WTC11 (cell line): ENCODE measurements around the gene DLGAP4. TPM values are rescaled to one million over a fixed set of nuclear protein-coding genes. Genes with fewer than 3 reads are reported as not detected.

ENCODE experiments used
- ATF2 ChIP-seq: sonication (generic); formaldehyde crosslinking; IDR thresholded peaks from 2 replicates; pipeline ENCODE4 v1.8.1; 2022; ENCODE audit warnings: low read depth, missing genetic modification reagents, borderline replicate concordance
- FOXJ3 ChIP-seq: sonication (generic); formaldehyde crosslinking; IDR thresholded peaks from 2 replicates; pipeline ENCODE4 v1.9.0; 2021; ENCODE audit warnings: missing genetic modification reagents, mild to moderate bottlenecking, borderline replicate concordance
- FOXK1 ChIP-seq: sonication (generic); formaldehyde crosslinking; IDR thresholded peaks from 2 replicates; pipeline ENCODE4 v1.8.0; 2022; ENCODE audit warnings: mild to moderate bottlenecking, moderate library complexity, missing genetic modification reagents
- FOXP1 ChIP-seq: sonication (generic); formaldehyde crosslinking; IDR thresholded peaks from 2 replicates; pipeline ENCODE4 v1.8.0; 2022; ENCODE audit warnings: missing genetic modification reagents, mild to moderate bottlenecking, moderate library complexity, borderline replicate concordance
- GABPB1 ChIP-seq: sonication (generic); formaldehyde crosslinking; IDR thresholded peaks from 2 replicates; pipeline ENCODE4 v1.8.1; 2023; ENCODE audit warnings: mild to moderate bottlenecking, missing genetic modification reagents
- HMGXB4 ChIP-seq: sonication (generic); formaldehyde crosslinking; IDR thresholded peaks from 2 replicates; pipeline ENCODE4 v1.8.1; 2023; ENCODE audit warnings: mild to moderate bottlenecking, moderate library complexity, missing genetic modification reagents
- MAX ChIP-seq: sonication (generic); formaldehyde crosslinking; IDR thresholded peaks from 2 replicates; pipeline ENCODE4 v1.8.0; 2022; ENCODE audit warnings: mild to moderate bottlenecking, missing genetic modification reagents
- MYBL2 ChIP-seq: sonication (generic); formaldehyde crosslinking; IDR thresholded peaks from 2 replicates; pipeline ENCODE4 v1.8.1; 2023; ENCODE audit warnings: mild to moderate bottlenecking, moderate library complexity, missing genetic modification reagents
- NFE2L1 ChIP-seq: sonication (generic); formaldehyde crosslinking; IDR thresholded peaks from 2 replicates; pipeline ENCODE4 v1.8.1; 2023; ENCODE audit warnings: missing genetic modification reagents
- NFYB ChIP-seq: sonication (generic); formaldehyde crosslinking; conservative IDR thresholded peaks from 2 replicates; pipeline ENCODE4 v1.8.0; 2022; ENCODE audit warnings: low read depth, missing genetic modification reagents
- NR2C2 ChIP-seq: sonication (generic); formaldehyde crosslinking; IDR thresholded peaks from 2 replicates; pipeline ENCODE4 v1.8.0; 2022; ENCODE audit warnings: mild to moderate bottlenecking, missing genetic modification reagents
- TEAD1 ChIP-seq: sonication (generic); formaldehyde crosslinking; IDR thresholded peaks from 2 replicates; pipeline ENCODE4 v1.8.0; 2022; ENCODE audit warnings: mild to moderate bottlenecking, missing genetic modification reagents
- ZBTB21 ChIP-seq: sonication (generic); formaldehyde crosslinking; IDR thresholded peaks from 2 replicates; pipeline ENCODE4 v1.8.1; 2023; ENCODE audit warnings: mild to moderate bottlenecking, missing genetic modification reagents, borderline replicate concordance
- ZNF219 ChIP-seq: sonication (generic); formaldehyde crosslinking; IDR thresholded peaks from 2 replicates; pipeline ENCODE4 v1.8.0; 2023; ENCODE audit warnings: missing genetic modification reagents, mild to moderate bottlenecking, borderline replicate concordance
- ZNF317 ChIP-seq: sonication (generic); formaldehyde crosslinking; IDR thresholded peaks from 2 replicates; pipeline ENCODE4 v1.8.1; 2023; ENCODE audit warnings: low read depth, mild to moderate bottlenecking, moderate library complexity, missing genetic modification reagents, borderline replicate concordance
- ZNF396 ChIP-seq: fragments of 250-450 bp; sonication (Bioruptor Pico); IDR thresholded peaks from 2 replicates; pipeline ENCODE4 v1.8.0; 2021; ENCODE audit warnings: mild to moderate bottlenecking, moderate library complexity, borderline replicate concordance
- ZNF512 ChIP-seq: sonication (generic); formaldehyde crosslinking; IDR thresholded peaks from 2 replicates; pipeline ENCODE4 v1.8.1; 2022; ENCODE audit warnings: missing genetic modification reagents, borderline replicate concordance
- total RNA-seq: library from RNA; stranded (reverse); gene quantifications from 3 replicates; pipeline ENCODE4 v1.2.3, GENCODE V29; 2021
- TF ChIP-seq, protein P1 (sequence below): sonication (generic); formaldehyde crosslinking; IDR thresholded peaks from 2 replicates; pipeline ENCODE4 v1.8.1; 2023; ENCODE audit warnings: mild to moderate bottlenecking, missing genetic modification reagents, moderate library complexity
- TF ChIP-seq, protein P2 (sequence below): fragments of 200-600 bp; IDR thresholded peaks from 2 replicates; pipeline ENCODE4 v1.8.0; 2022; ENCODE audit warnings: antibody characterized with exemption
- TF ChIP-seq, protein P3 (sequence below): fragments of 250-450 bp; sonication (Bioruptor Pico); IDR thresholded peaks from 2 replicates; pipeline ENCODE4 v1.9.0; 2021; ENCODE audit warnings: mild to moderate bottlenecking
- TF ChIP-seq, protein P4 (sequence below): sonication (generic); formaldehyde crosslinking; IDR thresholded peaks from 2 replicates; pipeline ENCODE4 v1.8.0; 2022; ENCODE audit warnings: mild to moderate bottlenecking, missing genetic modification reagents
- TF ChIP-seq, protein P5 (sequence below): fragments of 250-450 bp; sonication (Bioruptor Pico); conservative IDR thresholded peaks from 2 replicates; pipeline ENCODE4 v1.9.0; 2021; ENCODE audit warnings: mild to moderate bottlenecking

Gene DLGAP4
- total RNA-seq, 1 experiment from 2014 or later = 52.6 TPM

DNA sequence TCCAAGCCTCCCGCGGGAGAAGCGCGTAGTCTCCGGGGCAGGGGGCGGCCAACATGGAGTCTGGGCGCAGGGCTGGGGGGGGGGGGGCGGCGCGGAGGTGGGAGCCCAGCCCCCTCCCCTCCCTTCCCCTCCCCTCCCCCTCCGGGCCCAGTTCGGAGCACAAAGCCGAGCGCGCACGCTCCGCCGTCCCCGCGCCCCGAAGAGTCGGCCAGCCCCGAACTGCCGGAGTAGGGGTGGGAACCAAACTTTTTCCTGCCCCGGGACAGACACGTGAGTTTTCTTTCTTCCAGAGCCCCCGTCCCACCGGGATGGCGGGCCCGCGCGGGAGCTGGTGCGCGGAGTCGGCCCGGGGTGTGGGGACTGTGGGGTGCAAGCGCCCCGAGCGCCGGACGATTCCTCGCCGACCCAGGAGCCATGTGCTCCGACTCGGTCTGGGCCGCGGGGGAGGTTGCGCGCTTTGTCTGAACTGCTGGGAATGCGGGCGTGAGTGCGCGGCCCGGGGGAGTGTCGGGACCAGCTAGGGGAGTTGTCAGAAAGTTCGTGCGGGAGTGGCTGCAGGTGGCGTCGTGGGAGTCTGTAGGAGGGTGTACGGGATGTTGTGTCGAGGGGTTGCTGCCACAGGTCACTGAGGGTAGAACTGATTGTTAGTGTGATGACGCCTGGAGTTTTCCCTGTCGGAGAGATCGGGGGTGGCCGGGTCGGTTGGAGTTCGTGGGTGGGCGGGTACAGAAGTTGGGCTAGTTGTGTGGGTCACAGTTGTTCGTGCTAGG lies 268.4 kb downstream of the DLGAP4 start (continued):
- TF ChIP-seq ATF2 (CRISPR knock-in tag) (no peak), GABPB1 (CRISPR knock-in tag) (peak; percentile 72; the same call in 1 of the 2 replicates), MAX (peak; percentile 88), NR2C2 (CRISPR knock-in tag) (no peak), ZNF219 (CRISPR knock-in tag) (no peak), TEAD1 (CRISPR knock-in tag) (no peak), ZNF317 (CRISPR knock-in tag) (peak; percentile 51; the same call in 1 of the 2 replicates), FOXK1 (CRISPR knock-in tag) (peak; percentile 63; the same call in 1 of the 2 replicates), FOXP1 (CRISPR knock-in tag) (peak; percentile 57; the same call in 1 of the 2 replicates), MYBL2 (peak; percentile 69; the same call in 1 of the 2 replicates), NFE2L1 (CRISPR knock-in tag) (peak; percentile 71; the same call in 1 of the 2 replicates), ZBTB21 (CRISPR knock-in tag) (peak; percentile 39; the same call in 1 of the 2 replicates), HMGXB4 (CRISPR knock-in tag) (peak; percentile 57; the same call in 1 of the 2 replicates), ZNF396 (CRISPR knock-in tag) (no peak), FOXJ3 (CRISPR knock-in tag) (no peak), ZNF512 (CRISPR knock-in tag) (no peak), NFYB (0 out of 2 replicates have a peak, but pooled peaks have one; percentile 20)
- TF ChIP-seq, protein P1, sequence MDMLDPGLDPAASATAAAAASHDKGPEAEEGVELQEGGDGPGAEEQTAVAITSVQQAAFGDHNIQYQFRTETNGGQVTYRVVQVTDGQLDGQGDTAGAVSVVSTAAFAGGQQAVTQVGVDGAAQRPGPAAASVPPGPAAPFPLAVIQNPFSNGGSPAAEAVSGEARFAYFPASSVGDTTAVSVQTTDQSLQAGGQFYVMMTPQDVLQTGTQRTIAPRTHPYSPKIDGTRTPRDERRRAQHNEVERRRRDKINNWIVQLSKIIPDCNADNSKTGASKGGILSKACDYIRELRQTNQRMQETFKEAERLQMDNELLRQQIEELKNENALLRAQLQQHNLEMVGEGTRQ = no peak
- TF ChIP-seq, protein P2, sequence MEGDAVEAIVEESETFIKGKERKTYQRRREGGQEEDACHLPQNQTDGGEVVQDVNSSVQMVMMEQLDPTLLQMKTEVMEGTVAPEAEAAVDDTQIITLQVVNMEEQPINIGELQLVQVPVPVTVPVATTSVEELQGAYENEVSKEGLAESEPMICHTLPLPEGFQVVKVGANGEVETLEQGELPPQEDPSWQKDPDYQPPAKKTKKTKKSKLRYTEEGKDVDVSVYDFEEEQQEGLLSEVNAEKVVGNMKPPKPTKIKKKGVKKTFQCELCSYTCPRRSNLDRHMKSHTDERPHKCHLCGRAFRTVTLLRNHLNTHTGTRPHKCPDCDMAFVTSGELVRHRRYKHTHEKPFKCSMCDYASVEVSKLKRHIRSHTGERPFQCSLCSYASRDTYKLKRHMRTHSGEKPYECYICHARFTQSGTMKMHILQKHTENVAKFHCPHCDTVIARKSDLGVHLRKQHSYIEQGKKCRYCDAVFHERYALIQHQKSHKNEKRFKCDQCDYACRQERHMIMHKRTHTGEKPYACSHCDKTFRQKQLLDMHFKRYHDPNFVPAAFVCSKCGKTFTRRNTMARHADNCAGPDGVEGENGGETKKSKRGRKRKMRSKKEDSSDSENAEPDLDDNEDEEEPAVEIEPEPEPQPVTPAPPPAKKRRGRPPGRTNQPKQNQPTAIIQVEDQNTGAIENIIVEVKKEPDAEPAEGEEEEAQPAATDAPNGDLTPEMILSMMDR = no peak
- TF ChIP-seq, protein P3, sequence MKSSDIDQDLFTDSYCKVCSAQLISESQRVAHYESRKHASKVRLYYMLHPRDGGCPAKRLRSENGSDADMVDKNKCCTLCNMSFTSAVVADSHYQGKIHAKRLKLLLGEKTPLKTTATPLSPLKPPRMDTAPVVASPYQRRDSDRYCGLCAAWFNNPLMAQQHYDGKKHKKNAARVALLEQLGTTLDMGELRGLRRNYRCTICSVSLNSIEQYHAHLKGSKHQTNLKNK = no peak
- TF ChIP-seq, protein P4, sequence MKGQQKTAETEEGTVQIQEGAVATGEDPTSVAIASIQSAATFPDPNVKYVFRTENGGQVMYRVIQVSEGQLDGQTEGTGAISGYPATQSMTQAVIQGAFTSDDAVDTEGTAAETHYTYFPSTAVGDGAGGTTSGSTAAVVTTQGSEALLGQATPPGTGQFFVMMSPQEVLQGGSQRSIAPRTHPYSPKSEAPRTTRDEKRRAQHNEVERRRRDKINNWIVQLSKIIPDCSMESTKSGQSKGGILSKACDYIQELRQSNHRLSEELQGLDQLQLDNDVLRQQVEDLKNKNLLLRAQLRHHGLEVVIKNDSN (CRISPR knock-in tag) = no peak; the same call in 1 of the 2 replicates
- TF ChIP-seq, protein P5, sequence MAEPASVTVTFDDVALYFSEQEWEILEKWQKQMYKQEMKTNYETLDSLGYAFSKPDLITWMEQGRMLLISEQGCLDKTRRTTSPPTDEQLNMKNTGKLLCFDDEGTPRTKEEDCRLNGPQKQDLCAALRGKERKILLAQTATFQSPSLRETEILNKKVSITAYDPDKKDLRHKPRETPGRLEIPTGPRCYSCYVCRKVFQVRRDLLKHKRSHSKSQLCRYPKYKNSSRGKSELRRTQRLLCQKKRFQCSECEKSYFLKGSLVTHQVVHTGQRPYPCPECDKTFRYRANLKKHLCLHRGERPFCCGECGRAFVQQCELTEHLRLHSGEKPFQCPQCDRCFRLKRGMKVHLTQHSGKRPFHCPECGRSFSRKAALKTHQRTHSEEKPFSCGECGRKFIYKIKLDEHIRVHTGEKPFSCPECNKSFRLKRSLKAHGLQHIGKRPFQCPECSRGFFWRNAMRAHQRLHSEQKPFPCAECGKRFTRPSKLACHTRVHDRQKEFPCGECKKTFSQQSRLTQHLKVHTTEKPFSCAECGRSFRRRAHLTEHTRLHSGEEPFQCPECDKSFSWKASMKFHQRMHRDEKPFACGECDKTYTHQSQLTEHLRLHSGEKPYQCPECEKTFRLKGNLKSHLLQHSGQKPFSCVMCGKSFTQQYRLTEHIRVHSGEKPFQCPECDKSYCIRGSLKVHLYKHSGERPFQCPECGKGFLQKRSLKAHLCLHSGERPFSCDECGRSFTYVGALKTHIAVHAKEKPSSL (CRISPR knock-in tag) = no peak
